ENCODE data around the gene HYAL3.
A peak's percentile ranks its signal among the peaks of the same experiment; 100 is the strongest.

HYAL3 gene

DNA sequence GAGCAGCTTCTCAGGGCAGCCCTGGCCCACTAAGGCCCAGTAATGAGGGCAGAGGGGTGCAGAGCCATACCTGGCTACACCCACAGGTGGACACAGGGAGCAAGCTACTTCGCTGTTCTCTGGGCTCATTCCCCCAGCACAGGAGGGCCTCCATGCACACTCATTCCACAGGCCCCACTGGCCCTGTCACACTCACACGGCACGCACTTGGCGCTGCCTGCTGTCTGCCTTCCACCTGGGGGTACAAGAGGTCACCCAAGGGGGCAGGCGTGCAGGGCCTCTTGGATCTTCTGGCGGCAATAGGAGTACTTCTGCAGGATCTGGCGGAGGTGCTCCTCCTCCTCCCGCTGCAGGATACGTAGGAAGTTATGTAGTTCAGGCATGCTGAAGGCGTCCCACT, 31.1 kb upstream of the HYAL3 start:
- DNase-seq (ENCODE audit: low spot score), result no peak

- DNase-seq (ENCODE audit: low spot score), result peak; percentile 96
Observed at GRCh38 chr3:50327943-50328691, 28.9 kb upstream of the HYAL3 start, which contains the start of gene TUSC2. Gene TUSC2 (minus strand): TSS chr3:50328223. CDS start chr3:50328099, 124 bp downstream.

DNA sequence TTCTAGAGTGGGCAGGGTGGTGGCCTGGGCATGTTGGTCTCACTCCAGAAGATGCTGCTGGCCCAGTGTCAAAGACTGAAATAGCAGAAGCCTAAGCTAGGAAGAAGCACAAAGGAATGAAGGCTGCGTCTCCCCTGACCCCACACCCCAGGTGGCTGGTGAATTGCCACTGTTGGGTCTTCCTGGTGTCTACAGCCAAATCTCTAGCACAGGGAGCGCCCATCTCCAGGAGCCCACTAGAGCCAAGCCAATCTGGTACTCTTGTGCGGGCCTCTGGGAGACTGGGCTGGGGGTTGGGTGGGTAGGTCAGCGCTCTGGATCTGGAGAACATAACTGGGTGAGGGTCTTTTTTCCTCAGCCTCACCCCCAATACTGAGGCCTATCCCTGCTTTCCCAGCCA, 27.9 kb upstream of the HYAL3 start:
- DNase-seq (ENCODE audit: low spot score), result no peak

GRCh38 chr3:50326182-50326541, 27.0 kb upstream of the HYAL3 start:
- no peak for DNase-seq (ENCODE audit: low spot score)

DNA sequence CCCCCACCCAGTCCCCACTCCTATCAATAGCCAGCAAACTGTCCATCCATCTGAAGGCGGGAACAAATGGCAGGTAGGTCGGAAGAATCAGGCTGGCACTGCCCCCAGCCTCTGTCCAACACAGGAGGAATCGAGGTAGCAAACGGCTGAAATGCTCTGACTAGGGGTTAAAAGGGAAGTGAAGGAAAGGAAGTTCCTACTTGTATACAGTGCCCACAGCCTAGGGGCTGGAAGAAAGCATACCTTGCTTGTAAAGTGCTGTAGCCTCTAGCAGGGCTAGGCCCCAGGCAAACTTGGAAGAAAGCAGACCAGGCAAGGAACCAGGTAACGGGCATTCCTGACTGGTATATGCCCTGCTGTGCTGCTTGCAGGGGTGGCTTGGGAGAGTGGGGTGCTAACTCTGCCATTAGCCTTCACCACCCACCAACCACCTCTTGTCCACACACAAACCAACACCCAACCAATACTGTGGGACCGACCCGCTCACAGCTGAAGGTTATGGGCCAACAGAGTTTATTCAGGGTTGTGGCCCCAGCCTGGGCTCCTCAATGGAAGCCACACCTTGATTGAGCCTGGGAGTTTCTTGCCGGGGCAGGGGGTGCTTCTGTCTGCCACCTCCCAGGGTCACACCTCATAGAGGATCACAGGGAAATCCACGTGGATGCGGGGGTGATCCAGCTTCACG, 26.4 kb upstream of the HYAL3 start:
- DNase-seq (ENCODE audit: low spot score), result no peak

DNA sequence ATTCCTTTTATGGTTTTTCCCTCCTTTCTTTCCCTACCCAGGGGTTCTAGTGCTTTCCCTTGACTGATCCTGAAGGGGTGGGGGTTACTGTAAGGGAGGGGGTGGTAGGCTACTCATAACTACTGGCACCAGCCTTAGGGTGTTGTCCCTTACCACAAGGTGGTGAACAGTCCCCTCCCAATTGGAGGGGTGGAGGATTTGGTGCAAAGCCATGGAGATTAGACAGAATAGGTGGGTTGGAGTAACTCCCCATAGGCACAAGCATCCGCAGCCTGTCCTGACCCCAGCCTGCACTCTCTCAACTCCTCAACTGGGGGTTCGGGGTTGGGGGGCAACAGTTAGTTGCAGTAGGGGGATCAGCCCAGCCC, 25.9 kb upstream of the HYAL3 start:
- DNase-seq (ENCODE audit: low spot score), result no peak

DNA sequence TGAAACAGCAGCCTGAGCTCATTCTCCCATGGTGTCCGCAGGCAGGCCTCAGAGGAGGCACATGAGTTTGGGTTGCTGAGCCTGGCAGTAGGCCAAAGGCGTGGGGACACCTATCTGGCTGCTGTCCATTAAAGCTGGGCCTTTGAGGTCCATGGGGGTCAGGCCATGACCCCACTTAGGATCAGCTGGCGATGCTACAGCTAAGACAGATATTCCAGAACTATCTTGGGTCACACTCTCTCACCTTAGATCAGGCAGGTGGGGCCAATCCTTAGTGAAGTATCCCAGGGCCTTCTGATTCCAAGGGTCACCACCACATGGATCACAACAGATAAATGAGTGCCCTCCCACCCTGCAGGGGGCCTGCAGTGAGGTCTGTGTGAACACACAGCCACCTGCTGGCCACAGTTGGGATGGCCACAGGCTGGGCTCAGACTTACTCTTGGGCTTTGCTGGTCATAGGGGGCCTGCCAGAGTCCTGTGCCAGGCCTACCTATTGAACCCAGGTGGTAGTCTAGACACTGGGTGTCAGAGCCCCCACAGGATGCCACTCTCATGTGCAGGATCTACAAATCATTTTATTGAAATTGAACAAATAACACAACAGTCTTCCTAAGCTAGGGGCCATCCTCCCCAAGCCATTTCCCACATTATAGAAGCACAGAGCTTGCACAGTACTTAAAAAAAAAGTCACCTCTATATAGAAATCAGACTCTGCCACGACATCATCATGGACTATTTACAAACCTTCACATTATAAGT, 25.3 kb upstream of the HYAL3 start:
- DNase-seq (ENCODE audit: low spot score), result peak; percentile 78

DNA sequence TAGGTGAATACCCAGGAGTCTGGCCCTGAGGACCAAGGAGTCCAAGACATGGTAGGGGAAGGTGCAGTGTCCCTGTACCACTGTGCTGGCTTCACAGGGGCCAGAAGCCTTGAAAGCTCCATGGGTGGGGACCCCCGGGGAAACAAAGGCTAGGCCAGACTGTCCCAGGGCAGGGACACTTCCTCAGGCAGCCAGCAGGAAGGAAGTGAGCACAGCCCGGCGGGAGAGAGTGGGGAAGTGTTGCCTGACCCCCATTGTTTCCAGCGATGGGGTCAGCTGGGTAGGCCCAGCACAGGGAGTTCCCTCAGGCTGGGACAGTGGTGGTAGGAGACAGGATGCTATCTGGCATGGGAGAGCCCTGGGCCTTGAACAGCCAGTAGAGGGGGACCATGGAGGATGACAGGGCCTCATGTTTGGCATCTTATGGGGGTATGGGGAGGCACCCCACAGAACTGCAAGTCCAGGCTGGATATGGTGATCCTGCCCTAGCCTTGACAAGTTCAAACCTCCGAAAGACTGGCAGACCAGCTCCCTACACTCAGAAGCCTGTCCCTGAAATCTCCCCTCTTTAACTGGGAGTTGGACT, 24.5 kb upstream of the HYAL3 start:
- DNase-seq (ENCODE audit: low spot score), result no peak

- no peak for DNase-seq (ENCODE audit: low spot score)
Observed at GRCh38 chr3:50323092-50323600, 23.9 kb upstream of the HYAL3 start.

DNA sequence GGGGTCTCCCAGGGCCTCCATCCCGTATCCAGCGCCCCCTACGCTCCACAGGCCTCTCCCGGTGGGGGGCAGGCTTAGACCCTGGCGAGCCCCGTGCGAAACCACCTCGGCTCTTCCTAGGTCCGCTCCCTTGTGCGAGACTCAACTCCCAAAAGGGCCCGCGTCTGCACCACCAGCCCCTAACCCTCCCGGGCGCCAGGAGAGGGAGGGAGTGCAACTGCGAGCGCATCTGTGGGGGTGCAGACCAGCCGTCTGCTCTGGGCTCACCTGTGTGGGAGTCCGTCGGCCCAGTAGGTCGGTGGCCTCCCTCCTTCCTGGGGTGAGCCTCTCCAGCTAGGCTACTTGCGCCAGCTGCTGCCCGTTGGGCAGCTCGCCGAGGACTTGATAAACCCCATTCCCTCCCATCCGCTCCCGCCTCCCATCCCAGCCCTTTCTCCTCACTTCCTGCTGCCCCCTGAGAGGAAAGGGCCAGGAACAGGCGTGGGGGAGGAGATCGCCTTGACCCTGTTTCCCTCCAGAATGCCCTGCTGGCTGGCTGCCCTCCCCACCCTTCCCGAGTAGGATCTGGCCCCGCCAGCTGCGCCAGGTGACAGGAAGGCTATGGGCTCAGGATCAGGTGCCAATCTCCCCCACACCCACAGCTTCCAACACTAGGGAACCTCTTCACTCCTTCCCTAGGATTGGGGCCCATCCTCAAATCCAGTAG, 23.3 kb upstream of the HYAL3 start, which contains the start of gene HYAL2:
Gene HYAL2 (minus strand): TSS at position 360 of the 706 bp plus-strand sequence. CDS start 2,256 bp downstream, outside the sequence.
- no peak for DNase-seq (ENCODE audit: low spot score)

GRCh38 chr3:50322115-50322385, 22.8 kb upstream of the HYAL3 start:
- no peak for DNase-seq (ENCODE audit: low spot score)

DNA sequence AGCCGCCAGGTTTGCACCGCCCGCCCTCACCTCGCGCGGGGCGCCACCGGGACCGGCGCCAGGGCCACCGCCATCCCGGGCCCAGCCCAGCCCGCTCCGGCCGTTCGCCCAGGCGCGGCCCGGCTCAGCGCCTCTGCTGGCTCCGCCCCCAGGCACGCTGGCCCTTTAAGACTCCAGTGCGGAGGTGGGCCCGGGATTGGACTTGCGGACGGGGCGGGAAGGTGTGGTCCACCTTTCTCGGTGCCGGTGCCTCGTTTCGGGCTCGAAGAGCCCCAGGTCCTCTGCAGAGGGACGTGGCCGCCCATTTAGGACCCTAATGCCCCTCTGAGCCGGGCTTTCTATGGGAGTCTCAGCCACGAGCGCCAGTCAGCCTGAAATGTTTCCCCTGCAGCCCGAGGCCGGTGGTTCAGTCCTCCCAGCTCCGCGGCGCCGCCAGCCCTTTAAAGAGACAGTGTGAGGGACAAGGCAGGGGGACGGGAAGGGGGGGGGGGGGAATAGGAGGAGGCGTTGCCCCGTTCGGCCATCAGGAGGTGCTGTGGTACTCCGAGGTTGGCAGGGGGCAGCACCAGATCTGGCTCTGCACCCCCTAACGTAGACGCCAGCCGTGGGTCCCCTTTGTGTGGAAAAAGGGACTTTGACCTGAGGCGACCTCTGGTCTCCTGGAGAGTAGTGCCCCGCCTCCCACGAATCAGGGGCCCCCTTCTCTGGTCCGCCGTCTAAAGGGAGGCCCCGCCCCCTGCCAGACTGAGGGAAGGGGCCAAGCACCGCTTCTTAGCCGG, 22.3 kb upstream of the HYAL3 start:
- DNase-seq (ENCODE audit: low spot score), result peak; percentile 94

DNA sequence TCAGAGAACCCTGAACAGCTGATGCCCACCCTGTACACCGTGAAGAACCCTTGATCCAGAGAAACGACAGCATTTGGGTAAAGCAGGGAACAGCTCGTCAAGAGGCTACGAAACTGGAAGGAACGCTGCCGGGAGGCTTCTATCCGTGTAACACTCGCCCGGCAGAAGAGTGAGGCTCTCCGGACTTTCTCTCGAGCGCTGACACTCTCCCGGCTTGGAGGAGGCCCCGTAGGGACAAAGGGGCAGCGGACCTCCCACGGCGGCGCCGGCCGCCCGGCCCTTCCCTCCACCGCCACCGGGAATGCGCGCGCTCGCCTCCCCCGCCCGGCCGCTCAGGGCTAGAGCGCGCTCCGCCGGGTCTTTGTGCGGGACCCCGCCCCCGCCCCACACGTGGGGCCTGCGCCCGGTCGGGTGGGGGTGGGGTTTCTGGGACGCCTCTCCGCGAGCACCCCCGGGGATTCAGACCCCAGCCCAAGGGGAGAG, 21.7 kb upstream of the HYAL3 start:
- DNase-seq (ENCODE audit: low spot score), result peak; percentile 89

DNA sequence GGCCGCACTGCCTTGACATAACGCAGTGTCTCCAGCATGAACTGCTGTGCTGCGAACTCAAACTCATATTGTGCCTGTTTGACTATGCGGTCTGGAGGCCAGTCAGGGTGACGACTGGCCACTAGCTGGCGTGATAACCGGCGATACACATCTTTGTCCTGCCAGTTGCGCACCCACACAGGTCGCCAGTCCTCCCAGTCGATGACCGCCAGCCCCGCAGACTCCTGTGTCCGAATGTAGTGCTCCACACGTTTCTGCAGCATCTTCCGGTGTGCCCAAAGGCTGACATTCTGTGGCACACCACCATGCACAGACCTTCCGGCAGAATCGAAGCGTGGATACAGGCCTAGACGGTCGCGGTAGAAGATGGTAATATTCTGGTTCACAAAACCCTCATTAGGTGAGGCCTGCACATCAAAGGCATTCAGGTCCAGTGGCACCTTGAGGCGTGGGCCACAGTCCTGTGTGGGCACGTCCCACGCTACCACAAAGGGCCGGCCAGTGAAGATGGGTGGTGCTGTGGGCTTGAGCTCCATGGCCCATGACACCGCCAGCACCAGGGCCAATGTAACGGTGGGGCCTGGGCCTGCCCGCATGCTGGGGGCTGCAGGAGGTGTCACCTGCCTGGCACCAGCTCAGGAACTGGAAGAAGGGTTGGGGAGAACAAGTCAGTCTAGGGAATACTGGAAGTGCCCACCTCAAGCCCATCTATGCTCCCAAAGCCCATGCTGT, 20.9 kb upstream of the HYAL3 start:
- no peak for DNase-seq (ENCODE audit: low spot score)

DNA sequence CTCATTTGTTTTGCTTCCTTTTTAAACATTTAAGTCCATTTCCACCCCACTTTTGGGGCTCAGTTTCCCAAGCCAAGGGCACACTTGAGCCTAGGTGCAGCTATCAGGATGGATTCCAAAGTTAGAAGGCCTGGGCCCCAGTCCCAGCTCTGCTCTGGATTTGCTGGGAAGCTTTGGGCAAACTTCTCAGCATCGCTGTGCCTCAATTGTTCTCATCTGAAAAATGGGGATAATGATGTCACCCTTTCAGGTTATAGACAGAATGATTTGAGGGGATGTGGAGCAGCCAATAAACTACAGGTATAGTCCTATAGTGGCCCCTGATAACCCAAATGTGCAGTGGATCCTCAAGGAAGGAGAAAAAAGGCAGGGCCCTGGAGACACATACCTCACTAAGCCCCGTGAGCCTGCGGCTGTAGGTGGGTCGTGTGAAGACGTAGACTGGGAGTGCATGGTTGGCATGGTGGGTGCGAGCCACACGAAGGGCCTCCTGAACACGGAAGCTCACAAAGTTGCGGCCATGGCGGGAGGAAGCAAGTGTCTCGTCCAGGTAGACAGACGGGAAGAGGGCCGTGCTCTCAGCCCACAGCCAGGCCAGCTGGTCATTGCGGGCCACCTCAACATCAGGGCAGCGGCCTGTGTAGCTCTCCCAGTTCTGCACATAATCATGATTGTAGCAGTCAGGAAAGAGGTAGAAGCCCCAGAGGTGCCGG, 20.1 kb upstream of the HYAL3 start:
- DNase-seq (ENCODE audit: low spot score), result no peak

DNA sequence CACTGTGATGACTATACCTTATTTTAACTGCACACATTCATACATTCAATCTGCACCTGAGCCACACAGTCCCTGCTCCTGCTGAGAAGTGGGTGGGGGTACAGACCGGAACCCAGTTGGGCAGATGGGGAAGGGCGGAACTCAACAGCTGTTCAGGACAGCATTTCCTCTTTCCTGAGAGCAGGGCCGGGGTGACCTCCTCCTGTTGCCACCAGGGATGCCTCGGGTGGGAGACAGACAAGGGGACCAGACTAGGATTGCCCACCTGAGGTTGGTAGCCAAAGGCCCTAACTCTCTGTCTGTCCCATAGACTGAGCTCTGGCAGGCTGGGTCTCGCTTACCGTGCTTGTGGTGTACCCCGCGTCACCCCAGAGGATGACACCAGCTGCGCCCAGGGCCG, 19.4 kb upstream of the HYAL3 start:
- DNase-seq (ENCODE audit: low spot score), result no peak

GRCh38 chr3:50318163-50318562, 19.0 kb upstream of the HYAL3 start:
- no peak for DNase-seq (ENCODE audit: low spot score)

DNA sequence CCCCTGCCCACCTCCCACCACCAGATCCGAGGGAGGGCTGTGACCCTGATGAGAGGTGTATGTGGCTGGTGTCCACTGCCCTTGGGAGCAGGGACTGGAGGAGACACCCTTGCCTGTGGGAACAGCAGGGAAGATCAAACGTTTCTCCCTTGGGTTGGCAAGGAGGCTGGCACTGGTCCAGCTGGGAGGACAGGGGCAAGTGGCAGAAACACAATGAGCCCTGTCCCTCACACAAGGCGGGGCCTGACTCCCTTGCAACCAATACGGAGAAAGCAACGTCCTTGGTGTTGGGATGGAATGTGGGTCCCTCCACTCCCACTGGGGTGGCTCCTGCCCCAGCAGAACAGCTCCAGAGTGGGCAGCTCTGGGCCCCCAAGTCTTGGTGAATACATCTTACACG, 18.1 kb upstream of the HYAL3 start:
- DNase-seq (ENCODE audit: low spot score), result no peak

- no peak for DNase-seq (ENCODE audit: low spot score)
Observed at GRCh38 chr3:50316657-50317242, 17.5 kb upstream of the HYAL3 start.
